ENCODE measurements around the gene SDHB.

The SDHB gene

GRCh38 chr1:16998589-16998988 is 55.2 kb downstream of the SDHB start:
- Histone ChIP-seq H3K4me3 (no peak overlapping the region), H3K27ac (peak overlapping the region in 1 of 21 experiments; percentile 31)

GRCh38 chr1:16996845-16997244 is 57.0 kb downstream of the SDHB start:
- no peak overlapping the region for H3K27ac ChIP-seq
- no peak overlapping the region for H3K4me3 ChIP-seq

- Histone ChIP-seq H3K4me3 (no peak overlapping the region), H3K27ac (no peak overlapping the region)
Measured at GRCh38 chr1:16993521-16994038, 60.3 kb downstream of the SDHB start.

GRCh38 chr1:16992675-16993074 is 61.2 kb downstream of the SDHB start:
- no peak overlapping the region for H3K27ac ChIP-seq

GRCh38 chr1:16992102-16992501 is 61.7 kb downstream of the SDHB start:
- Histone ChIP-seq H3K4me3 (no peak overlapping the region), H3K27ac (no peak overlapping the region)

More at GRCh38 chr1:16992675-16993074, 61.2 kb downstream of the SDHB start:
- H3K4me3 ChIP-seq: no peak overlapping the region

- H3K4me3 ChIP-seq: no peak overlapping the region
- H3K27ac ChIP-seq: no peak overlapping the region
Measured at GRCh38 chr1:16991571-16991970, 62.3 kb downstream of the SDHB start.

- Histone ChIP-seq H3K4me3 (no peak overlapping the region), H3K27ac (no peak overlapping the region)
Measured at GRCh38 chr1:16989676-16990391, 64.0 kb downstream of the SDHB start.

GRCh38 chr1:16988210-16988609 is 65.6 kb downstream of the SDHB start:
- no peak overlapping the region for H3K4me3 ChIP-seq
- H3K27ac ChIP-seq: no peak overlapping the region

GRCh38 chr1:16986962-16987361 is 66.9 kb downstream of the SDHB start:
- H3K27ac ChIP-seq: no peak overlapping the region
- H3K4me3 ChIP-seq: no peak overlapping the region

GRCh38 chr1:16986560-16986959 is 67.3 kb downstream of the SDHB start:
- H3K4me3 ChIP-seq: no peak overlapping the region
- no peak overlapping the region for H3K27ac ChIP-seq

- H3K27ac ChIP-seq: peak overlapping the region in 1 of 21 experiments; percentile 31
- no peak overlapping the region for H3K4me3 ChIP-seq
Measured at GRCh38 chr1:16986113-16986512, 67.7 kb downstream of the SDHB start.

- Histone ChIP-seq H3K27ac (peak overlapping the region in 9 of 21 experiments; percentile 16 to 67 (median 27)), H3K4me3 (no peak overlapping the region)
Measured at GRCh38 chr1:16984717-16985116, 69.1 kb downstream of the SDHB start.

GRCh38 chr1:16983649-16984048 is 70.2 kb downstream of the SDHB start:
- no peak overlapping the region for H3K4me3 ChIP-seq
- H3K27ac ChIP-seq: peak overlapping the region in 2 of 21 experiments; percentile 16 to 31

GRCh38 chr1:16982902-16983301 is 70.9 kb downstream of the SDHB start:
- no peak overlapping the region for H3K27ac ChIP-seq

GRCh38 chr1:16981269-16981849 is 72.5 kb downstream of the SDHB start:
- Histone ChIP-seq H3K4me3 (no peak overlapping the region), H3K27ac (peak overlapping the region in 16 of 21 experiments; percentile 2 to 89 (median 78))

More at GRCh38 chr1:16982902-16983301, 70.9 kb downstream of the SDHB start:
- H3K4me3 ChIP-seq: no peak overlapping the region

GRCh38 chr1:16980473-16981268 is 73.2 kb downstream of the SDHB start, which contains the start of gene MFAP2:
Gene MFAP2 (minus strand): TSS chr1:16980620. CDS start chr1:16978273, 2,347 bp downstream.
- H3K4me3 ChIP-seq: peak within 1 kb of the TSS; percentile 26 to 49 (median 37)
- peak within 1 kb of the TSS in 20 of 21 experiments; percentile 18 to 89 (median 78) for H3K27ac ChIP-seq

- Histone ChIP-seq H3K27ac (peak overlapping the region in 20 of 21 experiments; percentile 18 to 89 (median 78)), H3K4me3 (peak overlapping the region; percentile 26 to 49 (median 37))
Measured at GRCh38 chr1:16979475-16980327, 74.1 kb downstream of the SDHB start.

- Histone ChIP-seq H3K4me3 (peak overlapping the region; percentile 26 to 49 (median 37)), H3K27ac (peak overlapping the region; percentile 13 to 89 (median 78))
Measured at GRCh38 chr1:16978567-16979474, 75.0 kb downstream of the SDHB start.

Data from skin epidermis (tissue), 12 donors.